Mammary epithelial cell (primary cell): ENCODE measurements around the gene PDIA5.

Experiments used
- EZH2 ChIP-seq: IDR thresholded peaks from 2 replicates; pipeline ENCODE4 v1.6.1; 2012; ENCODE audit warnings: low read length, inconsistent platforms, borderline replicate concordance
- TF ChIP-seq, protein P1 (sequence below), 2 donors: IDR thresholded peaks in 1 of 2; conservative IDR thresholded peaks in 1 of 2; 2 replicates each; pipeline ENCODE4 v1.5.1; 2011 to 2012; ENCODE audit warnings: inconsistent platforms in 2 of 2, low read length in 2 of 2, mild to moderate bottlenecking in 2 of 2, control low read depth in 1 of 2, low read depth in 1 of 2; ENCODE audit not compliant: insufficient read depth in 1 of 2; ENCODE audit errors: extremely low read depth in 1 of 2

DNA sequence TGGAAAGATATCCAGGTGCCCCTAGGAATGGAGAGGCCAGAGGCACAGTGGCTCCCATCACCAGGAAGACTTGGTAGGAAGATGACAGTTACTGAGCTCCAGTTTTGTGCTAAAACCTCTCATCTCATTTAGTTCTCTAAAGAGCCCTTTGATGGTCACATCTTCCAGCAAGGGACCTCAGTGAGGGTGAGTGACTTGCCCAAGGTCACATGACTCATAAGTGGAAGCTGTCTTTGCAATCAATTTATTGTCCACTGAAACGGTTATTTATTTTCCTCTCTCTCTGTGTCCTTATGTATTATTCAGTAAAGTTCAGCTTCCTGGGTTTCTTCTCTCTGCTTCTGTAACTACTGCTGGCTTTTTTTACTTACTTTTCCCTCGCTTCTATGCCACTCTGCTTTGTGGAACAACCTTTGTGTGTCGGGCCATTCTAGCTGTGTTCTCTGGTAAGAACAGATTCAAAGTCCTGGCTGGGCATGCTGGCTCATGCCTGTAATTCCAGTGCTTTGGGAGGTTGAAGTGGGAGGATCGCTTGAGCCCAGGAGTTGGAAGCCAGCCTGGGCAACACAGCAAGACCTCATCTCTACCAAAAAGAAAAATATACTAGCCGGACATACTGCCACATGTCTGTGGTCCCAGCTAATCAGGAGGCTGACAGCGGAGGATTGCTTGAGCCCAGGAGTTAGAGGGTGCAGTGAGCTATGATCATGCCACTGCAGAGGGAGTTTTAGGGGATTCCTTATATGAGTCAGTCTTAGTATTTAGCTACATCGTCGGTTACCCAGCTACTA lies 55.9 kb downstream of the PDIA5 start:
- TF ChIP-seq, protein P1, sequence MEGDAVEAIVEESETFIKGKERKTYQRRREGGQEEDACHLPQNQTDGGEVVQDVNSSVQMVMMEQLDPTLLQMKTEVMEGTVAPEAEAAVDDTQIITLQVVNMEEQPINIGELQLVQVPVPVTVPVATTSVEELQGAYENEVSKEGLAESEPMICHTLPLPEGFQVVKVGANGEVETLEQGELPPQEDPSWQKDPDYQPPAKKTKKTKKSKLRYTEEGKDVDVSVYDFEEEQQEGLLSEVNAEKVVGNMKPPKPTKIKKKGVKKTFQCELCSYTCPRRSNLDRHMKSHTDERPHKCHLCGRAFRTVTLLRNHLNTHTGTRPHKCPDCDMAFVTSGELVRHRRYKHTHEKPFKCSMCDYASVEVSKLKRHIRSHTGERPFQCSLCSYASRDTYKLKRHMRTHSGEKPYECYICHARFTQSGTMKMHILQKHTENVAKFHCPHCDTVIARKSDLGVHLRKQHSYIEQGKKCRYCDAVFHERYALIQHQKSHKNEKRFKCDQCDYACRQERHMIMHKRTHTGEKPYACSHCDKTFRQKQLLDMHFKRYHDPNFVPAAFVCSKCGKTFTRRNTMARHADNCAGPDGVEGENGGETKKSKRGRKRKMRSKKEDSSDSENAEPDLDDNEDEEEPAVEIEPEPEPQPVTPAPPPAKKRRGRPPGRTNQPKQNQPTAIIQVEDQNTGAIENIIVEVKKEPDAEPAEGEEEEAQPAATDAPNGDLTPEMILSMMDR (conservative IDR thresholded peaks at IDR 0.05 in 1 of 2, IDR thresholded peaks at IDR 0.05 in 1 of 2; ENCODE audit: extremely low read depth in 1 of 2, insufficient read depth in 1 of 2, low read depth in 1 of 2, low read length in 2 of 2): no peak
- TF ChIP-seq EZH2: no peak
